ENCODE data around the gene MDP1. TPM values are rescaled to one million over a fixed set of nuclear protein-coding genes. Genes with fewer than 3 reads are reported as not detected.

The MDP1 gene
- total RNA-seq, result 10 to 100 TPM; 11.1 to 17.5 (median 14.4) TPM

GRCh38 chr14:24215495-24216344, at the start of gene MDP1:
TSS of gene MDP1 (minus strand) at chr14:24216066. CDS start at chr14:24215955, 111 bp downstream.
- Histone ChIP-seq H3K4me3 (peak within 1 kb of the TSS; percentile 63 to 78 (median 73)), H3K4me1 (peaks cover 26 to 48% (median 43%) of the 10 kb centered on the region in 4 donors), H3K9me3 (no peaks in the 10 kb centered on the region), H3K36me3 (peaks cover 0 to 28% (median 20%) of the 10 kb centered on the region in 4 donors), H3K27me3 (peaks cover 0 to 6% (median 0%) of the 10 kb centered on the region in 4 donors), H3K27ac (replicated peaks in 1 of 4) (peak within 1 kb of the TSS; percentile 92 to 99 (median 96))
- DNase-seq (ENCODE audit: extremely low spot score), result peak; percentile 96
- TF ChIP-seq EP300 (IDR thresholded peaks at IDR 0.05) (no peak), POLR2A (IDR thresholded peaks at IDR 0.05; ENCODE audit: low read depth) (peak; percentile 50), POLR2AphosphoS5 (IDR thresholded peaks at IDR 0.05) (peak; percentile 95 to 97), CTCF (IDR thresholded peaks at IDR 0.05) (peak; percentile 49 to 60 (median 53))
- under 1% methylated on average over 15 of the region's 40 CpGs for WGBS
- intact Hi-C loops (cut with DNase I), result no loop called here

GRCh38 chr14:24264298-24264697, 48.4 kb upstream of the MDP1 start:
- no peak overlapping the region for H3K27ac ChIP-seq (replicated peaks in 1 of 4)
- H3K36me3 ChIP-seq, result peaks cover 20 to 55% (median 41%) of the 10 kb centered on the region in 4 donors
- no peak for DNase-seq (ENCODE audit: extremely low spot score)
- H3K4me1 ChIP-seq, result peaks cover 0 to 2% (median under 1%) of the 10 kb centered on the region in 4 donors
- no peaks in the 10 kb centered on the region for H3K27me3 ChIP-seq
- intact Hi-C loops (cut with DNase I), result no loop called here
- WGBS, result 79% methylated on average over 5 of the region's 6 CpGs
- TF ChIP-seq EP300 (IDR thresholded peaks at IDR 0.05) (no peak), POLR2A (IDR thresholded peaks at IDR 0.05; ENCODE audit: low read depth) (no peak), CTCF (IDR thresholded peaks at IDR 0.05) (no peak), POLR2AphosphoS5 (IDR thresholded peaks at IDR 0.05) (no peak)
- no peak overlapping the region for H3K4me3 ChIP-seq
- no peaks in the 10 kb centered on the region for H3K9me3 ChIP-seq

- DNase-seq (ENCODE audit: extremely low spot score), result no peak
- intact Hi-C loops (cut with DNase I), result no loop called here
- no peak for TF ChIP-seq POLR2AphosphoS5 (IDR thresholded peaks at IDR 0.05)
- TF ChIP-seq CTCF (IDR thresholded peaks at IDR 0.05), result no peak
- TF ChIP-seq EP300 (IDR thresholded peaks at IDR 0.05), result no peak
- no peak for TF ChIP-seq POLR2A (IDR thresholded peaks at IDR 0.05; ENCODE audit: low read depth)
- Histone ChIP-seq H3K27ac (replicated peaks in 1 of 4) (no peak overlapping the region), H3K27me3 (no peaks in the 10 kb centered on the region), H3K9me3 (no peaks in the 10 kb centered on the region), H3K36me3 (peaks cover 20 to 51% (median 37%) of the 10 kb centered on the region in 4 donors), H3K4me3 (no peak overlapping the region), H3K4me1 (peaks cover 0 to 7% (median 2%) of the 10 kb centered on the region in 4 donors)
- WGBS, result 77% methylated on average over 6 of the region's 6 CpGs
Observed at GRCh38 chr14:24263848-24264247, 48.0 kb upstream of the MDP1 start.

- Histone ChIP-seq H3K27ac (replicated peaks in 1 of 4) (no peak within 1 kb of the TSS), H3K36me3 (peaks cover 19 to 43% (median 29%) of the 10 kb centered on the region in 4 donors), H3K4me1 (peaks cover 0 to 9% (median 2%) of the 10 kb centered on the region in 4 donors), H3K4me3 (no peak within 1 kb of the TSS), H3K9me3 (no peaks in the 10 kb centered on the region), H3K27me3 (no peaks in the 10 kb centered on the region)
- WGBS, result 82% methylated on average over 10 of the region's 14 CpGs
- TF ChIP-seq CTCF (IDR thresholded peaks at IDR 0.05), result no peak
- no peak for TF ChIP-seq POLR2A (IDR thresholded peaks at IDR 0.05; ENCODE audit: low read depth)
- TF ChIP-seq POLR2AphosphoS5 (IDR thresholded peaks at IDR 0.05), result no peak
- no peak for TF ChIP-seq EP300 (IDR thresholded peaks at IDR 0.05)
- DNase-seq (ENCODE audit: extremely low spot score), result no peak
- intact Hi-C loops (cut with DNase I), result no loop called here
Observed at GRCh38 chr14:24262821-24263733, 47.2 kb upstream of the MDP1 start, which contains the start of gene TGM1. TSS of gene TGM1 (minus strand) at chr14:24263177. CDS start at chr14:24262352, 825 bp downstream.
